HG02884 (cell line): ENCODE measurements around the gene TERT.
"Not testable (repeated sequence)": the region's sequence is repeated elsewhere in the genome, so short reads cannot be mapped to it uniquely, and the experiment has no call there.

Experiments
- ATAC-seq: cut with Tn5 transposase; IDR thresholded peaks from one replicate; pipeline ENCODE4 v1.9.1; 2021; ENCODE audit warnings: mild to moderate bottlenecking, moderate library complexity; ENCODE audit not compliant: unreplicated experiment

TERT gene

GRCh38 chr5:1331861-1332405 lies 37.1 kb upstream of the TERT start:
- ATAC-seq = no peak

DNA sequence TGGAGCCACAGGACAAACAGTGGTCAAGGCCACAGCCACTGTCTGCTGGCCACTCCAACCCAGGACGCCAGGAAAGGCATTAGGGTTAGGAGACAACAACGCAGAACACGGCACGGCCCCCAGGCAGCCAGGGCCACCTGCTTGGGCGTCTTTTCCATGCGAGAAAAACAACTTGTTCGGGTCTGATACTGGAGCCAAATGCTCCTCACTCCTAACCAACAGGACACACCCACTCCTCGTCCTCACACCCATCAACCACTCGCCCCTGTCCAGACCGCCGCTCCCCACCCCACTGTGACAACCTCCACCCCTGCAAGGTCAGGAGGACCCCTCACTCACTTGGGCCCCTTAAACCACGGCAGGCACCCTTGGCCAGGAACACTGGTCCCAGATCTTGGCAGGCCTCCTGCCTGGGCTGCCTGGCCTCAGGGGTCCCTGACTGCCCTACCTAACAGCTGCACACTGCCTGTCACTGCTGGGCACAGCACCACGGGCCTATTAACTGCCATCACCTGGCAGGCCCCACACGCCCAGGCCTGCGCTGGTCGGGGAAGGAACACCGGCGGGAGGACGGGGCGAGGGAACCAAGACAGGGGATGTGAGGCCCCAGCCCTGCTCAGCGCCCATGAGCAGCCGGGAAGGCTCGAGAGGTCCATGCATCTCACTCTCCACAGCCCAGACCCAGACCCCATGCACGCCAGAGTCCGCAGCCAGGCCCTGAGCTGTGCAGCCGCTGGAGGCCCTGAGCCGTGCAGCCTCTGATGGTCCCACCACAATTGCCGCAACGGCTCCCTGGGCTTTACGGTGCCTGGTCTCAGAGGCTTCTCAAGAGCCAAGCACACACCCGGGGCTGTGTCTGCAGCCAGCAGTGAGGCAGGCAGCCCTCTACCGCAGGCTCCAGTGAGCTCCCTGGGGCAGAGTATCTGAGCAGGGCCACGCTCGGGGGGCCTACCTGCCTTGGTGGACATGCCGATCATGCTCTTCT lies 36.3 kb upstream of the TERT start:
- no peak for ATAC-seq

GRCh38 chr5:1330146-1330846 lies 35.4 kb upstream of the TERT start:
- no peak for ATAC-seq

DNA sequence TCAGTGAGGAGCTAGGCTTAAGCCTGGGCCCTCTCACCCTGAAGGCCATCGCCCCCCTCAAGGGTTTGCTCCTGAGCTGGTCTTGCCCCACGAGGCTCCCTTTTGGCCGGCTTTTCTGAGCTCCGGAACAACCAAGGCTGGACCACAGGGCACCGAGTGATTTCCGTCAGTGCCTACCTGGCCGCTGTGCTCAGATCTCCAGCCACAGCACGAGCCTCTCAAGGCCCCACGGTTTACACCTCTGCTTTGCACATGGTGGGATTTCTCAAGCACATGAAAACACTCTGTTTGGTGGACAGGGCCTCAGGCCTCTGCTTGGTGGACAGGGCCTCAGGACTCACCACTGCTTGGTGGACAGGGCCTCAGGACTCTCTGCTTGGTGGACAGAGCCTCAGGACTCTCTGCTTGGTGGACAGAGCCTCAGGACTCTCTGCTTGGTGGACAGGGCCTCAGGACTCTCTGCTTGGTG lies 34.3 kb upstream of the TERT start:
- no peak for ATAC-seq

GRCh38 chr5:1328237-1329110 lies 33.6 kb upstream of the TERT start:
- not testable (repeated sequence) for ATAC-seq

- ATAC-seq = not testable (repeated sequence)
Observed at GRCh38 chr5:1326901-1327756, 32.3 kb upstream of the TERT start.

DNA sequence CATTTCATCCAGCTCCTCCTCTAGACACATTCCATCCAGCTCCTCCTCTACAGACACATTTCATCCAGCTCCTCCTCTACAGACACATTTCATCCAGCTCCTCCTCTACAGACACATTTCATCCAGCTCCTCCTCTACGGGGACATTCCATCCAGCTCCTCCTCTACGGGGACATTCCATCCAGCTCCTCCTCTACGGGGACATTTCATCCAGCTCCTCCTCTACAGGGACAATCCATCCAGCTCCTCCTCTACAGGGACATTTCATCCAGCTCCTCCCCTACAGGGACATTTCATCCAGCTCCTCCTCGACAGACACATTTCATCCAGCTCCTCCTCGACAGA lies 31.6 kb upstream of the TERT start:
- not testable (repeated sequence) for ATAC-seq

DNA sequence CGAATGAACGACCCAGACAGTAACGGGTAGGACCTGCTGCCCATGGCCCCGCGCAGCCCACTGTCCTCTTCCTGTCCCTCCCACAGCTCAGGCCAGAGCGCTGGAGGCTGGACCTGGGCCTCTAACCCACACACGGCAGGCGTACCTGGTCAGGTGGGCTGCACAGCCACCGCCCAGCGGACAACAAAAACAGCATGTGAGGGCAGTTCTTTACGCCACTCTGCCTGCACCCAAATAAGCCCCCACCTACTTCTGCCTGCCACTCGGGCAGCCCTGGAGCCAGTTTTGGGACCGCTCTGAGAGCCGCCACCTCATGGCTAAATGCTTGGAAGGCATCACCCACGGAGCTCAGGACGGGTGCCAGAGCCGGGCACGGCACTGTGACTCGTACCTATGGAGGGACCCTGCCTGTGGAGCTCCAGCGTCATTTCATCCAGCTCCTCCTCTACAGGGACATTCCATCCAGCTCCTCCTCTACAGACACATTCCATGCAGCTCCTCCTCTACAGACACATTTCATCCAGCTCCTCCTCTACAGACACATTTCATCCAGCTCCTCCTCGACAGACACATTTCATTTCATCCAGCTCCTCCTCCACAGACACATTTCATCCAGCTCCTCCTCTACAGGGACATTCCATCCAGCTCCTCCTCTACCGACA lies 31.1 kb upstream of the TERT start:
- no peak for ATAC-seq

GRCh38 chr5:1325191-1325741 lies 30.4 kb upstream of the TERT start:
- ATAC-seq = no peak

GRCh38 chr5:1324719-1325190 lies 29.9 kb upstream of the TERT start:
- no peak for ATAC-seq

DNA sequence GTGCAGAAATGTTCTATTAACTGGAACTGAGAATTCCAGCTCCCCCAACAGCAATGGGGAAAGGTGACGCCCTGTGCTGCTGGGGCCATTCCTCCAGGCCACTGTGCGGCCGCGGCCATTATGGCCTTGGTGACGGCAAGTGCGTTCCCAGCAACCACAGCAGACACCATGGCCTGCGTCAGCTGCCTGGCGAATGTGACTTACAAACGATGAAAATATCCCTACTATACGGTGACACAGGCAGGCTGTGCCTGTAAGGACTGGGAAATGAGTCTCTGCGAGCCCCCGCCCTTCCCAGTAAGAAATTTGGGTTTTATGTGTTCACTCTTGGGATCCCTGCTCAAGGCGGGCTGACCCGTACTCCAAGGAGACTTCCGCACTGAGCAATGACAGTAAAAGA lies 29.4 kb upstream of the TERT start:
- ATAC-seq = no peak

- ATAC-seq = no peak
Observed at GRCh38 chr5:1323803-1324173, 28.9 kb upstream of the TERT start.

GRCh38 chr5:1322955-1323802 lies 28.3 kb upstream of the TERT start:
- no peak for ATAC-seq

GRCh38 chr5:1322036-1322900 lies 27.4 kb upstream of the TERT start:
- ATAC-seq = no peak

DNA sequence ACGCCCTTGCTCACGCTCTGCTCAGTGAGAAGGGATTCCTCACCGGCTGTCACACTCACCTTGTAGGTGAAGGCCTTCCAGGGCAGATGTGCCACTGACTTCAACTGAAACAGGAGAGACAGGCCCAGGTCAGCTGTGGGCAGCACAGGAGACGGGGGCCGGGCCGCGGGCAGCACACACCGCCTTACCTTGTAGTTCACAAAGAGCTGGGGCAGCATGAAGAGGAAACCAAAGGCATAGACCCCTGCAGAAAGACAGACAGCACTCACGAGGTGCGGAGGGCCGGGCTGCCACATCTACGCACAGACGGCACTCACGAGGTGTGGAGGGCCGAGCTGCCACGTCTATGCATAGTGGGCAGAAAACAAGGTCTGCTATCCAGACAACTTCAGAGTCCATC lies 26.7 kb upstream of the TERT start:
- no peak for ATAC-seq

DNA sequence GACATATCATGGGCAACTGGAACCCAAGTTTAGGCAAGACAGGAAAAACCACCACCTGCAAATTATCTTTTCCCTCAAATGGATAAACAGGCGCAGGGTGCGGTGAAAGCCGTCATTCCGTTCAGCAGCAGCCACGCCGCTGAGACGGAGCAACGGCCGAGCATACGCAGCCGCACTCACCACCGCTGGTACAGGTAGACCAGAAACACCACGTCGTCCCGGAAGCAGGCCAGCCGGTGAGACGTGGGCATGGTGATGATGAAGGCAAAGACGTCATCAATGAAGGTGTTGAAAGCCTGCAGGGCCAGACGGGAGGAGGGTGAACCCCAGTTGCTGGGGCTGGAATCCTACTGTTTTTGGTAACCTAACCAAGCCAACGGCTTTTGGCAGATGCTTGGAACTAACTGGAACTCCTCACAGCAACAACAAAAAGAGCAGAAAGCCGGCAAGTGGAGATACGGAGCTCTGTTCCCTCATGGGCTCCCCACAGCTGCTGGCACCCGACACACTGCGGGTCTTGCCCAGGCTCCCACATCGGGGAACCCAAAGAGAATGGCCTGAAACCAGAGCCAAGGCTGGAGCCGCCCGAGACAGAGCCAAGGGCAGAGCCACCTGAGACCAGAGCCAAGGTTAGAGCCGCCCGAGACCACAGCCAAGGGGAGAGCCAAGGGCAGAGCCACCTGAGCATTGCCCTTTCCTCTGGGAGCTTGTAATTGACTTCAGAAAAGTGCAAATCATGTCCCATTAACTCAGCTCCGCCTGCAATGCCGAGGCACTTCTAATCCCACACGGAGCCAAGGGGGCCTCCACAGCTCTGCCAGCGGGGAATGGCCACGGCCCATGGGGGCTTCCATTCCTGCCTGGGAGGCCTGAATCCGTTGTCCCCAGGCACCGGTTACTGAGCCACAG lies 25.8 kb upstream of the TERT start:
- no peak for ATAC-seq
